Natural killer cell (primary cell): Measurements from ENCODE around the gene FRAS1. TPM values are rescaled to one million over a fixed set of nuclear protein-coding genes. Genes with fewer than 3 reads are reported as not detected.

Source experiments
- ATAC-seq, 3 donors: fragments of 150-1000 bp in 2 of 3; fragments of 200-7000 bp in 1 of 3; cut with Tn5 transposase; 1 replicate in 1 of 3; 2 replicates in 2 of 3; pipeline ENCODE4 v1.10.0; 2021; ENCODE audit warnings: mild to moderate bottlenecking in 2 of 3, moderate library complexity in 2 of 3
- DNase-seq, 2 donors: peaks; one replicate each; pipeline versions ENCODE4 v3.0.0 to v3.0.0-alpha.2; 2013 to 2021; ENCODE audit warnings: mixed read lengths in 1 of 2
- H3K27ac ChIP-seq: one replicate; pipeline ENCODE4 v1.5.1; 2013; ENCODE audit warnings: mild to moderate bottlenecking, low read length
- H3K27me3 ChIP-seq: one replicate; pipeline ENCODE4 v1.6.1; 2013; ENCODE audit warnings: low read length; ENCODE audit not compliant: control insufficient read depth, insufficient read depth
- H3K36me3 ChIP-seq: one replicate; pipeline ENCODE4 v1.6.1; 2013; ENCODE audit warnings: low read length; ENCODE audit not compliant: control insufficient read depth, insufficient read depth
- H3K4me1 ChIP-seq: one replicate; pipeline ENCODE4 v1.6.1; 2013; ENCODE audit warnings: low read length; ENCODE audit not compliant: control insufficient read depth, insufficient read depth
- H3K4me3 ChIP-seq: one replicate; pipeline ENCODE4 v1.5.1; 2013; ENCODE audit warnings: low read length
- H3K9me3 ChIP-seq: one replicate; pipeline ENCODE4 v1.6.1; 2013; ENCODE audit warnings: low read length; ENCODE audit not compliant: control insufficient read depth, insufficient read depth
- H3K27ac Mint-ChIP-seq, 2 donors: one replicate each; pipeline ENCODE4 v1.8.0; 2022; ENCODE audit warnings: mild to moderate bottlenecking in 2 of 2, mixed read lengths in 2 of 2, moderate library complexity in 1 of 2
- H3K27me3 Mint-ChIP-seq, 2 donors: one replicate each; pipeline ENCODE4 v1.8.0; 2022; ENCODE audit warnings: low read depth in 2 of 2, mixed read lengths in 2 of 2
- H3K36me3 Mint-ChIP-seq: one replicate; pipeline ENCODE4 v1.8.0; 2022; ENCODE audit warnings: mixed read lengths
- H3K4me1 Mint-ChIP-seq, 2 donors: one replicate each; pipeline ENCODE4 v1.8.0; 2022; ENCODE audit warnings: mixed read lengths in 2 of 2
- H3K4me3 Mint-ChIP-seq: one replicate; pipeline ENCODE4 v1.8.0; 2022; ENCODE audit warnings: mild to moderate bottlenecking, moderate library complexity, mixed read lengths
- H3K9me3 Mint-ChIP-seq, 2 donors: one replicate each; pipeline ENCODE4 v1.8.0; 2022; ENCODE audit warnings: mixed read lengths in 2 of 2
- whole genome bisulfite sequencing: methylation state at CpG from one replicate; pipeline ENCODE4 v1.1.7; 2013; ENCODE audit warnings: missing lambda C conversion rate; ENCODE audit not compliant: insufficient coverage; 5-methylcytosine and 5-hydroxymethylcytosine counted together
- intact Hi-C: fragments of 100-400 bp; cut with micrococcal nuclease; formaldehyde crosslinking; loops from one replicate; pipeline ENCODE4 v1.14.2; 2022
- total RNA-seq, 4 donors: library from RNA; stranded (reverse); fragments of 120-200 nt in 1 of 4; gene quantifications; one replicate each; pipeline versions ENCODE4 v1.2.3 to v1.2.4, GENCODE V29; 2013 to 2022
- TF ChIP-seq, protein P1 (sequence below): fragments of 200-600 bp; IDR thresholded peaks from one replicate; pipeline ENCODE4 v1.8.0; 2022; ENCODE audit warnings: antibody characterized with exemption

The FRAS1 gene
- total RNA-seq, 3 donors from 2014 or later (not counting 1 experiment from before 2014, with no cell fraction given), result 0.15 to 0.31 TPM; not detected in 1

DNA sequence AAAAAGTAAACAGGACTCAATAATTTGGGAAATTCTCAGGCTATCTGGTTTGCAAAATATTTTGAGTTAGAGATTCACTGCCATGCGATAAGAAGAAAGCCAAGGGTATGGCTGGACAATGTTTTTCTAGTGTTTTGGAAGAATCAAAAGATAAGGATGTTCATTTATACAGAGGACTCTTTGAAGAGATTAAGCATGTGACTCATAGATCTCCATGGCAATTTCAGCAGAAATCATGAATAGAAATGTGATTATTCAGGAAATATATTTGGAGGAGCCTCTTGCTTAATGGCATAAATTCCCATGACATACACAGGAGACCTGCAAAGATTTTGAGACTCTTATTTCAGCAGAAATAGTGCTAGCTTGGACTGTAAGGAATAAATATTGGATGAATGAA, 16.7 kb upstream of the FRAS1 start:
- ATAC-seq (no peak), DNase-seq (no peak)
- Histone ChIP-seq H3K36me3 (no peaks in the 10 kb centered on the region), H3K9me3 (no peaks in the 10 kb centered on the region), H3K4me1 (no peaks in the 10 kb centered on the region), H3K27ac (no peak overlapping the region), H3K27me3 (peaks cover 2% of the 10 kb centered on the region), H3K4me3 (no peak overlapping the region)
- intact Hi-C loops, result no loop called here
- Mint-ChIP-seq H3K36me3 (no peaks in the 10 kb centered on the region), H3K27me3 (peaks cover 0 to 6% of the 10 kb centered on the region in 2 donors), H3K27ac (no peak overlapping the region), H3K4me1 (no peaks in the 10 kb centered on the region), H3K4me3 (no peak overlapping the region), H3K9me3 (no peaks in the 10 kb centered on the region)
- TF ChIP-seq, protein P1, sequence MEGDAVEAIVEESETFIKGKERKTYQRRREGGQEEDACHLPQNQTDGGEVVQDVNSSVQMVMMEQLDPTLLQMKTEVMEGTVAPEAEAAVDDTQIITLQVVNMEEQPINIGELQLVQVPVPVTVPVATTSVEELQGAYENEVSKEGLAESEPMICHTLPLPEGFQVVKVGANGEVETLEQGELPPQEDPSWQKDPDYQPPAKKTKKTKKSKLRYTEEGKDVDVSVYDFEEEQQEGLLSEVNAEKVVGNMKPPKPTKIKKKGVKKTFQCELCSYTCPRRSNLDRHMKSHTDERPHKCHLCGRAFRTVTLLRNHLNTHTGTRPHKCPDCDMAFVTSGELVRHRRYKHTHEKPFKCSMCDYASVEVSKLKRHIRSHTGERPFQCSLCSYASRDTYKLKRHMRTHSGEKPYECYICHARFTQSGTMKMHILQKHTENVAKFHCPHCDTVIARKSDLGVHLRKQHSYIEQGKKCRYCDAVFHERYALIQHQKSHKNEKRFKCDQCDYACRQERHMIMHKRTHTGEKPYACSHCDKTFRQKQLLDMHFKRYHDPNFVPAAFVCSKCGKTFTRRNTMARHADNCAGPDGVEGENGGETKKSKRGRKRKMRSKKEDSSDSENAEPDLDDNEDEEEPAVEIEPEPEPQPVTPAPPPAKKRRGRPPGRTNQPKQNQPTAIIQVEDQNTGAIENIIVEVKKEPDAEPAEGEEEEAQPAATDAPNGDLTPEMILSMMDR, result no peak
- 95% methylated on average over 1 of the region's 1 CpG for WGBS

DNA sequence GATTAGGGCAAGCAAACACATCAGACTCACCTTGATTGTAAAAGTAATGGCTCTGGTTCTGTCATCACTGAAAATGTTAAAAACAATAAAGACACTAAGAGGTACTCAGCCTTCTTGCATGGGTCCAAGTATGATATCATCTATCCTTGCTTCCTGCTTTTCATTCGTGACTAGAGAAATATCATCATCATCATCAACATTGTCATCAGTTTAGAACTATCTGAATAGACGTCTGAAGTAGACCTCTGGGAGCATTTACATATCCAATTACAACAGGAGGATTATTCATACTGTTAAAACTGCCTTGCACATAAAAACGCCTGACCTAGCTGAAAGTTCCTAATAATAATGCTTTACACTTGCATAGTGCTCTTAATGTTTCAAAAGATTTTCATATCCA, 9.8 kb upstream of the FRAS1 start:
- no peaks in the 10 kb centered on the region for H3K36me3 ChIP-seq
- no peak overlapping the region for H3K4me3 ChIP-seq
- TF ChIP-seq, protein P1, result no peak
- H3K9me3 ChIP-seq, result no peaks in the 10 kb centered on the region
- Mint-ChIP-seq H3K4me1 (no peaks in the 10 kb centered on the region), H3K9me3 (no peaks in the 10 kb centered on the region), H3K27me3 (peaks cover 19 to 28% of the 10 kb centered on the region in 2 donors), H3K36me3 (no peaks in the 10 kb centered on the region), H3K27ac (no peak overlapping the region), H3K4me3 (no peak overlapping the region)
- intact Hi-C loops, result no loop called here
- H3K27me3 ChIP-seq, result peaks cover 8% of the 10 kb centered on the region
- ATAC-seq (no peak), DNase-seq (no peak)
- H3K4me1 ChIP-seq, result no peaks in the 10 kb centered on the region
- no peak overlapping the region for H3K27ac ChIP-seq
- WGBS, result 76% methylated on average over 3 of the region's 3 CpGs

DNA sequence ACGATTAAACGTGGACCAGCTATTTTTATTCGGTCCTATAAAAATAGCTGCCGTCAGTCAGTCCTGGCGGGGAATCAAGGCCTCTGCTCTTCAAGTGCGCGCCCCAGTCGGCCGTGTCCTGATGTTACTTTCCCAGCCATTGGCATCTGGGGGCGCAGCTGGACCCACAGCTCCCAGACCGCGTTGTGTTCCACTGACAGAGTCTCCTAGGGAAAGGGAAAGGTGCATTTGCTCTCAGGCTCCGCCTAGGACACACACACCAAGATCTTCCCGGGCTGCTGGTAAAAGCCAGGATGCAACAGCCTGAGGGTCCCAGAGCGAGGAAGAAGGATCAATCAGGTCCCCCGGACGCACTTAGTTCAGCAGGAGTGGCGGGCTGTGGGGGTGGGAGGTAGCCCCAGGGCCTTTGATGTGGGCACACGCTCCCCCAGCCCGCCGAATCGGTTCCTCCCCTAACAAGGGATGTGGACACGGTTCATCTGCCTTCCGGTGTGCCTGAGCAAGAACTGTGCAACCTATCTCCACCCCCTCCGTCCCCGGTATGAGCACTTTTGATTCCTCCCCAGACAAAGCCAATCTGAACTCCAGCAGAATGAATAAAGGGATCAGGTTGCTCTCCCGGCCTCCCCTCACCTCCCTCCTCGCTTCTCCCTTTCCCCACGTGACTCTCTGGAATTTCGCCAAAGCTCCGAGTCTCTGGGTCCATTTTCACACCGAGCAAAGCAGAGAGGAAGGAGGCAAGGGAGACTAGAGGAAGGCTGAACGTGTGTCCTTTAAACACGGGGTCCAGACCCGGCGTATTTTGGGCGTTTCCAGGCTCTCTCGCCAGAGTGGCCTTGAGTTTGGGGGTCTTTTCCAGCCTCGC, 626 bp upstream of the FRAS1 start:
- Histone ChIP-seq H3K27me3 (peaks cover 35% of the 10 kb centered on the region), H3K27ac (no peak overlapping the region), H3K9me3 (no peaks in the 10 kb centered on the region), H3K36me3 (no peaks in the 10 kb centered on the region), H3K4me1 (peaks cover 34% of the 10 kb centered on the region), H3K4me3 (peak overlapping the region; percentile 32)
- peak in 2 of 3 donors; percentile 36 to 68 for ATAC-seq
- WGBS, result 10% methylated on average over 38 of the region's 39 CpGs
- Mint-ChIP-seq H3K9me3 (no peaks in the 10 kb centered on the region), H3K4me3 (peak overlapping the region; percentile 77), H3K36me3 (no peaks in the 10 kb centered on the region), H3K27me3 (peaks cover 44 to 48% of the 10 kb centered on the region in 2 donors), H3K27ac (no peak overlapping the region), H3K4me1 (peaks cover 30 to 34% of the 10 kb centered on the region in 2 donors)
- intact Hi-C loops, result loop anchor here (5.0 kb wide), 1 partner anchor 461 kb away; no protein-coding TSS in a partner anchor
- TF ChIP-seq, protein P1, result no peak
- DNase-seq, result peak; percentile 15 to 34
